SK-MEL-5 (cell line): ENCODE measurements around the gene CDKN3. TPM values are rescaled to one million over a fixed set of nuclear protein-coding genes. Genes with fewer than 3 reads are reported as not detected.
"Not testable (repeated sequence)": the region's sequence is repeated elsewhere in the genome, so short reads cannot be mapped to it uniquely, and the experiment has no call there.

ENCODE experiments used
- DNase-seq: peaks from one replicate; pipeline ENCODE4 v3.0.0-alpha.2; 2016; ENCODE audit warnings: low read depth, low spot score
- in situ Hi-C: cut with HindIII; loops from 2 replicates; pipeline ENCODE4 v1.10.0; 2016; ENCODE audit warnings: low sequenced_read_pairs, high pct_unique_total_duplicates, low pct_unique_long_range_greater_than_20kb
- total RNA-seq: library from RNA; depleted of rRNA; stranded (reverse); fragments of >200 nt; shearing (Covaris generic); gene quantifications from 2 replicates; pipeline ENCODE4 v1.2.3, GENCODE V29; 2014

CDKN3 gene
- total RNA-seq, 1 experiment from 2014 or later = 64.0 TPM

- DNase-seq = no peak
- in situ Hi-C loops = no loop called here
These were observed 1.1 kb upstream of the CDKN3 start for GRCh38 chr14:54395716-54396115.

- DNase-seq = no peak
- in situ Hi-C loops = no loop called here
These were observed 669 bp upstream of the CDKN3 start for GRCh38 chr14:54396183-54396492.

GRCh38 chr14:54399560-54399959 lies 2.8 kb downstream of the CDKN3 start:
- DNase-seq = no peak
- in situ Hi-C loops = no loop called here

GRCh38 chr14:54403401-54404005 lies 6.7 kb downstream of the CDKN3 start:
- DNase-seq, in situ Hi-C loops: not testable (repeated sequence)

GRCh38 chr14:54410215-54410614 lies 13.4 kb downstream of the CDKN3 start:
- DNase-seq = no peak
- in situ Hi-C loops = no loop called here

GRCh38 chr14:54411371-54411770 lies 14.6 kb downstream of the CDKN3 start:
- in situ Hi-C loops = no loop called here
- no peak for DNase-seq

- peak; percentile 65 for DNase-seq
- in situ Hi-C loops = no loop called here
These were observed 23.8 kb downstream of the CDKN3 start for GRCh38 chr14:54420478-54421142.

- in situ Hi-C loops = no loop called here
- no peak for DNase-seq
These were observed 27.2 kb downstream of the CDKN3 start for GRCh38 chr14:54423991-54424390.

GRCh38 chr14:54424479-54424901 lies 27.7 kb downstream of the CDKN3 start:
- no peak for DNase-seq
- in situ Hi-C loops = no loop called here

GRCh38 chr14:54425068-54425467 lies 28.3 kb downstream of the CDKN3 start:
- DNase-seq = no peak
- in situ Hi-C loops = no loop called here

GRCh38 chr14:54425537-54426274 lies 28.9 kb downstream of the CDKN3 start:
- in situ Hi-C loops = no loop called here
- no peak for DNase-seq

- DNase-seq = no peak
- in situ Hi-C loops = no loop called here
These were observed 31.1 kb downstream of the CDKN3 start for GRCh38 chr14:54427871-54428270.

GRCh38 chr14:54428527-54428926 lies 31.7 kb downstream of the CDKN3 start:
- no peak for DNase-seq
- in situ Hi-C loops = no loop called here

GRCh38 chr14:54435500-54435981 lies 38.7 kb downstream of the CDKN3 start:
- no peak for DNase-seq
- in situ Hi-C loops = no loop called here

- DNase-seq, in situ Hi-C loops: not testable (repeated sequence)
These were observed 41.1 kb downstream of the CDKN3 start for GRCh38 chr14:54437954-54438353.

GRCh38 chr14:54438703-54439102 lies 41.9 kb downstream of the CDKN3 start:
- no peak for DNase-seq
- in situ Hi-C loops = no loop called here

GRCh38 chr14:54440037-54440436 lies 43.2 kb downstream of the CDKN3 start:
- DNase-seq = no peak
- in situ Hi-C loops = no loop called here

GRCh38 chr14:54440476-54440872 lies 43.7 kb downstream of the CDKN3 start:
- in situ Hi-C loops = no loop called here
- no peak for DNase-seq
